Osteoblast (primary cell): ENCODE data around the gene POLR2J. TPM values are rescaled to one million over a fixed set of nuclear protein-coding genes. Genes with fewer than 3 reads are reported as not detected.
"Not testable (repeated sequence)": the region's sequence is repeated elsewhere in the genome, so short reads cannot be mapped to it uniquely, and the experiment has no call there.

ENCODE experiments used
- DNase-seq: peaks from one replicate; pipeline ENCODE4 v3.0.0; 2011; ENCODE audit warnings: low spot score, mixed read lengths; ENCODE audit not compliant: insufficient read length; ENCODE audit errors: missing footprints
- H2AFZ ChIP-seq: 2 replicates; pipeline ENCODE4 v1.6.0; 2011; ENCODE audit warnings: mild to moderate bottlenecking, low read length
- H3K27ac ChIP-seq: 2 replicates; pipeline ENCODE4 v1.5.1; 2011; ENCODE audit warnings: mild to moderate bottlenecking, low read depth, low read length, moderate library complexity
- H3K27me3 ChIP-seq: 2 replicates; pipeline ENCODE4 v1.6.0; 2012; ENCODE audit warnings: mild to moderate bottlenecking, control low read depth, inconsistent platforms, low read length, moderate library complexity; ENCODE audit not compliant: insufficient read depth
- H3K36me3 ChIP-seq: 2 replicates; pipeline ENCODE4 v1.5.1; 2011; ENCODE audit warnings: mild to moderate bottlenecking, low read length, control low read depth, moderate library complexity; ENCODE audit not compliant: insufficient read depth
- H3K4me1 ChIP-seq: 2 replicates; pipeline ENCODE4 v1.5.1; 2011; ENCODE audit warnings: mild to moderate bottlenecking, low read length, control low read depth, moderate library complexity; ENCODE audit not compliant: insufficient read depth
- H3K4me2 ChIP-seq: 2 replicates; pipeline ENCODE4 v1.6.0; 2011; ENCODE audit warnings: mild to moderate bottlenecking, low read length; ENCODE audit not compliant: insufficient read depth
- H3K4me3 ChIP-seq: fragments of 200-600 bp; sonication (generic); 3 replicates; pipeline ENCODE4 v1.5.1; 2012; ENCODE audit warnings: mild to moderate bottlenecking, low read length, inconsistent platforms; ENCODE audit not compliant: insufficient read depth
- H3K79me2 ChIP-seq: 2 replicates; pipeline ENCODE4 v1.6.0; 2012; ENCODE audit warnings: mild to moderate bottlenecking, low read length, control low read depth, inconsistent platforms; ENCODE audit not compliant: insufficient read depth
- H3K9me3 ChIP-seq: 2 replicates; pipeline ENCODE4 v1.5.1; 2011; ENCODE audit warnings: low read depth, low read length, control low read depth
- H4K20me1 ChIP-seq: 2 replicates; pipeline ENCODE4 v1.6.0; 2012; ENCODE audit warnings: mild to moderate bottlenecking, low read length, control low read depth; ENCODE audit not compliant: insufficient read depth
- total RNA-seq: library from RNA; depleted of rRNA; stranded (reverse); fragments of >200 nt; gene quantifications from 2 replicates; pipeline ENCODE4 v1.2.3, GENCODE V29; 2012
- TF ChIP-seq, protein P1 (sequence below): IDR thresholded peaks from 2 replicates; pipeline ENCODE4 v1.5.1; 2011; ENCODE audit warnings: mild to moderate bottlenecking, low read depth, low read length, moderate library complexity; ENCODE audit errors: extremely low read depth

Gene POLR2J
- total RNA-seq, result 27.1 and 27.9 TPM in 2 replicates

DNA sequence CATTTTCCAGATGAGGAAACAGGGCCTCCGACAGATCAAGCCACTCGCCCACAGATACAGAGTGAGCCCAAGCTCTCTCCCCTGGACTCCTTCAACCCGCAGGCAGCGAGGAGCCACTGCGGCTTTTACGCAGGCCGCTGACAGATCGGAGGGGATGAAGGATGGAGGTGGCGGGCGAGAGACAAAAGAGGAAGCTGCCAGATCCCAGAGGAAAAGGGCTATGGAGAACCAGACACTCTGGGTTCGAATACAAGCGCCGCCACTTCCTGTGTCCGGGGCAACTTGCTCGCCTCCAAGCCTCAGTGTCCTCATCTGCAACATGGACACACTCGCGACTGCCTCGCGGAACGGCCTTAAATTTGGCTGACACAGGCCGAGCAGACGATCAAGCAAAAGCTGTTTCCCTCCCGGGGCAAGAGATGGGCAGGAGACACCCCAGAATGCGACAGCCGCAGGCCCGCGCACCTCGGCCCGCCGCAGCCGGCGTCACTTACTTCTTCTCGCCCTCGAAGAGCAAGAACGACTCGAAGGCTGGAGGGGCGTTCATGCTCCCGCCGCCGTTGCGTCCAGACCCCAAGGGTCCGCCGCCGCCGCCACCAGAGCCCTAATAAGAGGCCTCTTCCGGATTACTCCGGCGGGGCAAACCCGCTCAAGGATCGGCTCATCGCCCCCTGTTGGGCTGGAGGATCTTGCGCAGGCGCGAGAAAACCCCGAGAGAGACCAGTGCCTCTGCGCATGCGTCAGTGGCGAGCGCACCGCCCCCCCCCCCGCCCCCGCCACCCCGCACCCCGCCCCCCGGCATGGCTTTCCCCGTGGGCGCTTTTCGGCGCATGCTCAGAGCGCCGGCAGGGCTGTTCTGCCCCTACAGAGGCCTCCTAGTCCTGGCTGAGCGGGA is at the start of gene POLR2J:
POLR2J (minus strand) TSS at position 609 of the 895 bp plus-strand sequence; CDS start at position 547, 62 bp downstream.
- H4K20me1 ChIP-seq, H3K27ac ChIP-seq, DNase-seq, H3K4me2 ChIP-seq, H3K27me3 ChIP-seq, H3K9me3 ChIP-seq, H3K36me3 ChIP-seq, H3K79me2 ChIP-seq, H2AFZ ChIP-seq, H3K4me1 ChIP-seq: not testable (repeated sequence)
- TF ChIP-seq, protein P1, sequence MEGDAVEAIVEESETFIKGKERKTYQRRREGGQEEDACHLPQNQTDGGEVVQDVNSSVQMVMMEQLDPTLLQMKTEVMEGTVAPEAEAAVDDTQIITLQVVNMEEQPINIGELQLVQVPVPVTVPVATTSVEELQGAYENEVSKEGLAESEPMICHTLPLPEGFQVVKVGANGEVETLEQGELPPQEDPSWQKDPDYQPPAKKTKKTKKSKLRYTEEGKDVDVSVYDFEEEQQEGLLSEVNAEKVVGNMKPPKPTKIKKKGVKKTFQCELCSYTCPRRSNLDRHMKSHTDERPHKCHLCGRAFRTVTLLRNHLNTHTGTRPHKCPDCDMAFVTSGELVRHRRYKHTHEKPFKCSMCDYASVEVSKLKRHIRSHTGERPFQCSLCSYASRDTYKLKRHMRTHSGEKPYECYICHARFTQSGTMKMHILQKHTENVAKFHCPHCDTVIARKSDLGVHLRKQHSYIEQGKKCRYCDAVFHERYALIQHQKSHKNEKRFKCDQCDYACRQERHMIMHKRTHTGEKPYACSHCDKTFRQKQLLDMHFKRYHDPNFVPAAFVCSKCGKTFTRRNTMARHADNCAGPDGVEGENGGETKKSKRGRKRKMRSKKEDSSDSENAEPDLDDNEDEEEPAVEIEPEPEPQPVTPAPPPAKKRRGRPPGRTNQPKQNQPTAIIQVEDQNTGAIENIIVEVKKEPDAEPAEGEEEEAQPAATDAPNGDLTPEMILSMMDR, result peak; percentile 19
- H3K4me3 ChIP-seq, result peak within 1 kb of the TSS; percentile 63

DNA sequence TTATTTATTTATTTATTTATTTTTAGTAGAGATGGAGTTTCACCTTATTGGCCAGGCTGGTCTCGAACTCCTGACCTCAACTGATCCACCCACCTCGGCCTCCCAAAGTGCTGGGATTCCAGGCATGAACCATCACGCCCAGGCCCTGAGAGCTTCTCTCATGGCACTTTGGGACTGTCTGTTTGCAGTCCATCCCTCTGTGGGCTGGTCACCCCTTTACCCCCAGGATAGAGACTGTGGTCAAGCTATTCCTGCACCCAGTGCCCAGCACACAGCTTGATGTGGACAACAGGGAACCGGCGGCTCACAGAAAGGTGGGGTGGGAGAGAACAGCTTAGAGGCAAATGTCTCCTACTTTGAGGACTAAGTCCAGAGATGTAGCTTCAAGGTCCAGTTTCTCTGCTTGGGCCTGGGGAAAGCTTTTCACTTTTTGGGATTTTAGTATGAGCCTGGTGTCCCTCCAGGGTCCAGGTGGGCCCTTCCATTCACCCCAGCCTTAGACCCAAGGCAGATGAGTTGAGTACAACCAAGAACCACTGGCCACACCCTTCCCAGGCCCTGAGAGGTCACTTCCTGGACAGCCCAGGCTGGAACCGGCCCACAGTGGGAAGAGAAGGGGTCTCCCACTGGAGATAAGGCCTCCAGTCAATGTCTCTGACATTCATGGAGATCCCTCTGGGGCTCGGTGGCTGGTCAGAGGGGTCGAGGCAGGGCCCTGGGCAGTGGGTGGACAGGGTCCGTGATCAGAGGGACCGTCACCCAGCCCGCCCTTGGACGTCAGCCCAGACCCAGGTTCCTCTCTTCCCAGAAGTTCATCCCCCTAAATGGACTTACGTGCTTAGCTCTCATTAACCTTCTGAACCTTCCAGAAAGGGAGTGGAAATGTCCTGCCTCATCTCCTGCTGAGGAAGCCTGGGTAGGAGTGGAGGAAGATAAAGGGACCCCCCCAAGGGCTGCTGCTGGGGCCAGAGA is 49.4 kb upstream of the POLR2J start:
- H3K4me1 ChIP-seq, H3K9me3 ChIP-seq, H3K4me2 ChIP-seq, H3K36me3 ChIP-seq, DNase-seq, H3K4me3 ChIP-seq, H2AFZ ChIP-seq, H4K20me1 ChIP-seq, H3K79me2 ChIP-seq, H3K27me3 ChIP-seq, H3K27ac ChIP-seq: not testable (repeated sequence)

DNA sequence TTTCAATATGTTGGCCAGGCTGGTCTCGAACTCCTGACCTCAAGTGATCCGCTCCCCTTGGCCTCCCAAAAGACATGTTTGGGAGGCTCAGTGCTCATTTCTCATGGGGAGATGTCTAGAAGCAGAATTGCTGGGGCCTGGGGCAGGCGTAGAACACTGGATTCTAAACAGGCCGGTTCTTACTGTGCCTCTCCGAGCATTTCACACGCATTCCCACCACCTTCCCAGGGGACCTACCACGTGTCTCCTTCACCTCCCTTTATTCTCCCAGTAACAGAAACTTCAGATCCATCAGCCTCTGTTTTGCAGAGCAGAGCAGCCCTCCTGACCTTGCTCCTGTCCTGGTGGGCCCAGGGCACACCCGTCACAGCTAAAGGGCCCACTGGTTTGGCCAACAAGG is 48.5 kb upstream of the POLR2J start:
- DNase-seq, H3K36me3 ChIP-seq, H3K4me1 ChIP-seq, H3K79me2 ChIP-seq, H4K20me1 ChIP-seq, H3K27ac ChIP-seq, H3K27me3 ChIP-seq, H3K4me3 ChIP-seq, H3K9me3 ChIP-seq, H2AFZ ChIP-seq, H3K4me2 ChIP-seq: not testable (repeated sequence)

DNA sequence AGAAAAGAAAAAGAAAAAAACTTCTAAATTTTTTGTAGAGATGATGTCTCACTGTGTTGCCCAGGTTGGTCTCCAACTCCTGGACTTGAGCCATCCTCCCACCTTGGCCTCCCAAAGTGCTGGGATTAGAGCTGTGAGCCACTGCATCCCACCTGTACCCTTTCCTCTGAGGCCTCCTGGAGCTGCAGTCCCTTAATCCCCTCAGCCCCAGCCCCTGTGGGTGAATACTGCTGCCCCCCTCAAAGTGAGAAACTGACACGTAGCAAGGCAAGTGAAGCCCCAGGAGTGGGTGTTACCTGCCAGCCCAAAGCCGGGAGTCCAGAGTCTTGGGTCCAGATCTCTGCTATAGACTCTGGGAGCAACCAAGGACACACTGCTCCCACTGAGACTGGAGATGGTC is 46.1 kb upstream of the POLR2J start:
- not testable (repeated sequence) for H3K27me3 ChIP-seq, H3K9me3 ChIP-seq

DNA sequence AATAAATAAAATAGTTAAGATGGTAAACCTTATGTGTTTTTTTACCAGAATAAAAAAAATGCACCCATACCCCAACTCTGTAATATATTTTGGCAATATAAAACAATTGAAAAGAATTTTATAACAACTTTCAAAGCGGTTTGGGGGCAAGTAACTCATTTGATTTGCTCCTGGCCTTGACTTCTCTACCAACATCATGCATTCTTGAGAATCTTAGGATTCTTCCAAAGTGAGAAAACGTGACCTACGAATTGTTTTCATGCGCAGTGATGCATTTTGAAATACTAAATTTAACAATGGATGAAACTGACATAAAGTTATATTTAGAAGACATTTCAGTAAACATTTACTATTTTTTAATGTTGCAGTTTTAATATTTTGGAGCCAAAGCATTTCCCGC is 42.1 kb upstream of the POLR2J start:
- H3K36me3 ChIP-seq, DNase-seq, H3K27me3 ChIP-seq, H3K79me2 ChIP-seq, H3K4me2 ChIP-seq, H2AFZ ChIP-seq, H3K27ac ChIP-seq, H4K20me1 ChIP-seq, H3K9me3 ChIP-seq, H3K4me1 ChIP-seq, H3K4me3 ChIP-seq: not testable (repeated sequence)

More for the DNA sequence above, 46.1 kb upstream of the POLR2J start:
- not testable (repeated sequence) for H3K4me1 ChIP-seq, H3K4me2 ChIP-seq, DNase-seq, H3K36me3 ChIP-seq, H2AFZ ChIP-seq, H3K79me2 ChIP-seq, H3K27ac ChIP-seq, H3K4me3 ChIP-seq, H4K20me1 ChIP-seq

DNA sequence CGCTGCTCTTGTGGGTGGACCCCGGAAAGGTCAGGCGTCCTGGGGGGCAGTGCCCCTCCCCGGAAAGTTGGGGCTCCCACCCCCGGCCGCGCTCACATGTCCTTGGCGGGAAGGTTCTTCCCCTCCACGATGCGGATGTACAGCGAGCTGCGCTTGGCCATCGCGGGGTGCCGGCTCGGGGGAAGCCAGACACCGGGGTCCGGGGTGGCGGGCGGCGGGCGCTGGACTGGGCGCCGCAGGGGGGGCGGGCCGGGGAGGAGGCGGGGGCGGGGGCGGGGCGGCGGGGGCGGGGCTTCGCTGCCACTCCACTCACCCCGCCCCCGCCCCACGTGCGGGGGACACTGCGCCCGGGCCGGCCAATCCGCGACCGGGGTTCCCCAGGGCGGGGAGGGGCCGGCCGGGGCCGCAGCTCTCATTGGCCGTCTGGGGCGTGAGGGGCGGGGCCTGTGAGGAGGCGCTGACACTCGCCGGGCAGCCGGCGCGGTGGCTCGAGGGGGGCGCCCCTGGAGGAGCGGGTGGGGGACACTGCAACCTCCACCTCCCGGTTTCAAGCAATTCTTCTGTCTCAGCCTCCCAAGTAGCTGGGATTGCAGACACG is 38.9 kb upstream of the POLR2J start, which contains the start of gene RASA4B:
RASA4B (minus strand) TSS at position 228 of the 598 bp plus-strand sequence; CDS start at position 161, 67 bp downstream.
- not testable (repeated sequence) for H3K27ac ChIP-seq, H3K9me3 ChIP-seq, H3K79me2 ChIP-seq, H3K4me3 ChIP-seq, H3K27me3 ChIP-seq, H3K36me3 ChIP-seq, H2AFZ ChIP-seq, H3K4me2 ChIP-seq, DNase-seq, H4K20me1 ChIP-seq, H3K4me1 ChIP-seq

DNA sequence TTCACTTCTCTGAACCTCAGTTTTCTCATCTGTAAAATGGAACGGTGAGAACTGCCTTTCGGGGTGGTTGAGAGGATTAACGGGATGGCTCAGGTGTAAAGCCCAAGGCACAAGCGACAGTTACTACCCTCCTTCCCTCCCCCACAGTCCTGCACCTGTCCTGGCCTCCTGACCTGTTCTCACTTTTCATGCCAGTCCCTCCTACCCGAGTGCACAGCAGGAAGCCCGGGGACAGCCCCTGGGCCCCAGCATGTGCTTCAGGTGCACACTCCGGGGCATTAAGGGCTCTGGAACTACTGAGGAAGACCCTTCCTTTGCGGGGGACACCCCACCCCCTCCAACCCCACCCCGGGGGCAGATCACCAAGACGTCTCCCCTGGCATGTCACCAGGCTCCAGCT is 38.2 kb upstream of the POLR2J start:
- not testable (repeated sequence) for H3K36me3 ChIP-seq

More for the DNA sequence above, 38.2 kb upstream of the POLR2J start:
- H3K9me3 ChIP-seq, H3K27ac ChIP-seq, H3K27me3 ChIP-seq, H3K4me3 ChIP-seq, H3K4me2 ChIP-seq, H3K4me1 ChIP-seq, H2AFZ ChIP-seq, H3K79me2 ChIP-seq, DNase-seq, H4K20me1 ChIP-seq: not testable (repeated sequence)
